ENCODE results near the gene COPE.

- no peak for TF ChIP-seq CTCF (IDR thresholded peaks at IDR 0.05)
- TF ChIP-seq POLR2AphosphoS5 (IDR thresholded peaks at IDR 0.05): no peak
- TF ChIP-seq POLR2A (IDR thresholded peaks at IDR 0.05): no peak
- TF ChIP-seq EP300 (IDR thresholded peaks at IDR 0.05): no peak
Measured at GRCh38 chr19:18879579-18880373, 39.4 kb downstream of the COPE start.

Data from suprapubic skin (tissue), 4 donors.